SK-N-MC (cell line): Measurements from ENCODE around the gene FBXL12.

ENCODE experiments used
- EZH2 ChIP-seq: fragments of 200-600 bp; sonication (generic); IDR thresholded peaks from one replicate; pipeline ENCODE4 v1.6.1; 2017; ENCODE audit warnings: antibody characterized with exemption
- POLR2AphosphoS5 ChIP-seq: IDR thresholded peaks from 2 replicates; pipeline ENCODE4 v1.6.1; 2012; ENCODE audit warnings: mild to moderate bottlenecking, low read depth, low read length, borderline replicate concordance

DNA sequence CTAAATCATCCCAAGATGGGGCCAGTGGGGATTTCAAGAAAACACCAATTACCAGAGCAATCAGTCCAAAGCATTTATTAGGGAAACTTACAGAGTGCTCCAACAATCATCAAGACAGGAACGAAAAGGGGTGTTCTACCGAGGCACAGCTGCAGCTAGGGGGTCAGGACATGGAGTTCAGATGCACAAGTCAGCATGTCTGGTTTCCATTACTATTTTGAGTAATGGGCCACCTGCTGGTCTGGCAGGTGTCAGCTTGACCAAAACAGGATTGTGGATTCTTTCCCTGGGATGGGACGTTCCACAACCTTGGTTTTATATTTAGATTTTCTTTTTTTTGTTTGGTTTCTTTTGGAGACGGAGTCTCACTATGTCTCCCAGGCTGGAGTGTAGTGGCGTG is 4.9 kb upstream of the FBXL12 start:
- TF ChIP-seq POLR2AphosphoS5 (no peak), EZH2 (no peak)
